ENCODE data around the gene ROS1. TPM values are rescaled to one million over a fixed set of nuclear protein-coding genes. Genes with fewer than 3 reads are reported as not detected.

ROS1 gene
- total and polyA plus RNA-seq, 2 donors (not counting 1 experiment from before 2014, with no cell fraction given): not detected

DNA sequence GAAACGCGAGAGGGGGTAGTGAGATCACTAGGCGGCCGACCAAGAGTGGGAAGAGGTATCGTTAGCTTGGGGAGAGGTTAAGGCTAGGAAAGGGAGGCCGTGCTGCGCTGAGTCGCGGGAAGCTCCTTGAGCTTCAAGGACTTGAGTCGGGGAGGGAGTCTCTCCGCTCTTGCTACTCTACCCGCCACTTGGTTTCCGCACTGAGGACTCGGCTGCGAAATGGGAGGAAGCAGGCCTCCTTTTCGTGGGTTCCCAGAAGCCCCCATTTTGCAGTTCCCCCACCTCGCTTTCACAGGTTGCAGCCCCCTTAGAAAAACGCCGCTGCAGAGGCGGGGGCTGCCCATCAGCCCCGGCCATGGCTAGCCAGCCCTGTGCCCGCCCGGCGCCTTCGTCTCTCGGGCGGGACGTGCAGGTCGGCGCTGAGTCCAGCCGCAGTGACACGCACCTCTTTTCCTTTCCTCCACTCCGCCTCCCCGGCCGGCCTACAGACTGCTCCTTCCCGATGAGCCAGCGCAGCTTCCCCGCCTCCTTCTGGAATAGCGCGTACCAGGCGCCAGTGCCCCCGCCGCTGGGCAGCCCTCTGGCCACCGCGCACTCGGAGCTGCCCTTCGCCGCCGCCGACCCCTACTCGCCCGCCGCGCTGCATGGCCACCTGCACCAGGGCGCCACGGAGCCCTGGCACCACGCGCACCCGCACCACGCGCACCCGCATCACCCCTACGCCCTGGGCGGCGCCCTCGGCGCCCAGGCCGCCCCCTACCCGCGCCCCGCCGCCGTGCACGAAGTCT is 155.5 kb downstream of the ROS1 start:
- peaks cover 0 to 47% (median 37%) of the 10 kb centered on the region in 4 experiments for H3K27me3 ChIP-seq (replicated peaks in 1 of 4; ENCODE audit: control extremely low read depth in 1 of 4, control insufficient read depth in 3 of 4, insufficient read depth in 4 of 4, low read length in 3 of 4)

DNA sequence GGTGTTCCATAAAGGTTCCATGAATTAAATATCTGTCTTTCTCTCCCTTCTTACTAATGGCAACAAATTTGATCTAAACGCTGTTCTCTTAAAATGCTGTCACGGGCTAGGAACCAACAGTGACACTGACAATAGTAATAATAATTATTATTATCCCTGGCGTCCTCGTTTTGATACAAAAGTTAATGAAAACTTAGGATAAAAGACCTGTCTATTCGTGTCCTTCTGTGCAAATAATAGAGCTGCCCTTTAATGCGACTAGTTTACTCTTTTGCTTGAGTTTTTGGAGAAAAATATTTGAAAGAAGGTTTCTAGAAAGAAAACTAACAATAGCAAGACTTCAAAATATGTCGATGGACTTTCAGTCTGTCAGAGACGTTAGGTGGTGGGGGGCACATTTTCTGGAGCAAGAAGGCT is 156.1 kb downstream of the ROS1 start:
- peaks cover 81% of the 10 kb centered on the region for H3K27me3 Mint-ChIP-seq
- no peaks in the 10 kb centered on the region for H4K20me1 ChIP-seq (ENCODE audit: control insufficient read depth, insufficient read depth, low read length, poor library complexity, severe bottlenecking)
- peaks cover 9 to 14% of the 10 kb centered on the region in 2 donors for H3K4me1 ChIP-seq (ENCODE audit: control insufficient read depth in 2 of 2, insufficient read depth in 2 of 2, low read length in 2 of 2)
- ChIA-PET CTCF (no interaction called here), POLR2A (no interaction called here)
- H3K4me1 Mint-ChIP-seq: peaks cover 10% of the 10 kb centered on the region
- no peak overlapping the region for H3K27ac ChIP-seq (ENCODE audit: low read length in 2 of 2)
- intact Hi-C loops (cut with micrococcal nuclease): no loop called here
- TF ChIP-seq, protein P1, sequence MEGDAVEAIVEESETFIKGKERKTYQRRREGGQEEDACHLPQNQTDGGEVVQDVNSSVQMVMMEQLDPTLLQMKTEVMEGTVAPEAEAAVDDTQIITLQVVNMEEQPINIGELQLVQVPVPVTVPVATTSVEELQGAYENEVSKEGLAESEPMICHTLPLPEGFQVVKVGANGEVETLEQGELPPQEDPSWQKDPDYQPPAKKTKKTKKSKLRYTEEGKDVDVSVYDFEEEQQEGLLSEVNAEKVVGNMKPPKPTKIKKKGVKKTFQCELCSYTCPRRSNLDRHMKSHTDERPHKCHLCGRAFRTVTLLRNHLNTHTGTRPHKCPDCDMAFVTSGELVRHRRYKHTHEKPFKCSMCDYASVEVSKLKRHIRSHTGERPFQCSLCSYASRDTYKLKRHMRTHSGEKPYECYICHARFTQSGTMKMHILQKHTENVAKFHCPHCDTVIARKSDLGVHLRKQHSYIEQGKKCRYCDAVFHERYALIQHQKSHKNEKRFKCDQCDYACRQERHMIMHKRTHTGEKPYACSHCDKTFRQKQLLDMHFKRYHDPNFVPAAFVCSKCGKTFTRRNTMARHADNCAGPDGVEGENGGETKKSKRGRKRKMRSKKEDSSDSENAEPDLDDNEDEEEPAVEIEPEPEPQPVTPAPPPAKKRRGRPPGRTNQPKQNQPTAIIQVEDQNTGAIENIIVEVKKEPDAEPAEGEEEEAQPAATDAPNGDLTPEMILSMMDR (IDR thresholded peaks at IDR 0.05): no peak
- H3K4me3 Mint-ChIP-seq: no peak overlapping the region
- H2AFZ ChIP-seq (ENCODE audit: insufficient read depth, low read depth, low read length, poor library complexity, severe bottlenecking): no peak overlapping the region
- no peak overlapping the region for H3K4me2 ChIP-seq (replicated peaks; ENCODE audit: low read depth, low read length, poor library complexity, severe bottlenecking)
- H3K36me3 ChIP-seq (replicated peaks in 1 of 2; ENCODE audit: control extremely low read depth in 1 of 2, control insufficient read depth in 1 of 2, extremely low read depth in 1 of 2, insufficient read depth in 2 of 2, low read length in 1 of 2): no peaks in the 10 kb centered on the region
- no peak overlapping the region for H3K4me3 ChIP-seq (ENCODE audit: control extremely low read depth in 1 of 5, extremely low read depth in 1 of 5, insufficient read depth in 1 of 5, low read depth in 2 of 5, low read length in 4 of 5)
- 13% methylated on average over 4 of the region's 8 CpGs for WGBS (ENCODE audit: insufficient coverage)
- no peak for DNase-seq
- H3K79me2 ChIP-seq (ENCODE audit: control insufficient read depth, insufficient read depth, low read length): no peaks in the 10 kb centered on the region
- no peak overlapping the region for H3K9ac ChIP-seq (ENCODE audit: low read length)
- H3K27me3 ChIP-seq (replicated peaks in 1 of 4; ENCODE audit: control extremely low read depth in 1 of 4, control insufficient read depth in 3 of 4, insufficient read depth in 4 of 4, low read length in 3 of 4): peaks cover 0 to 53% (median 40%) of the 10 kb centered on the region in 4 experiments
- ATAC-seq (ENCODE audit: low read depth): no peak
- H3K27ac Mint-ChIP-seq: no peak overlapping the region
- H3K9me3 ChIP-seq (ENCODE audit: control extremely low read depth in 1 of 3, control insufficient read depth in 2 of 3, insufficient read depth in 1 of 3, low read length in 2 of 3): peaks cover 0 to 13% (median 0%) of the 10 kb centered on the region in 3 donors
- no peaks in the 10 kb centered on the region for H3K9me3 Mint-ChIP-seq (ENCODE audit: insufficient read depth)

More for the DNA sequence above, 155.5 kb downstream of the ROS1 start:
- no peak overlapping the region for H3K4me3 ChIP-seq (ENCODE audit: control extremely low read depth in 1 of 5, extremely low read depth in 1 of 5, insufficient read depth in 1 of 5, low read depth in 2 of 5, low read length in 4 of 5)
- no peak overlapping the region for H3K4me2 ChIP-seq (replicated peaks; ENCODE audit: low read depth, low read length, poor library complexity, severe bottlenecking)
- no peak for TF ChIP-seq EZH2 (IDR thresholded peaks at IDR 0.05; ENCODE audit: borderline replicate concordance, insufficient read depth, low read depth, low read length, poor library complexity, severe bottlenecking)
- TF ChIP-seq, protein P1 (IDR thresholded peaks at IDR 0.05): no peak
- Mint-ChIP-seq H3K27me3 (peaks cover 81% of the 10 kb centered on the region), H3K9me3 (ENCODE audit: insufficient read depth) (no peaks in the 10 kb centered on the region), H3K27ac (no peak overlapping the region), H3K4me1 (peaks cover 5% of the 10 kb centered on the region), H3K4me3 (no peak overlapping the region)
- no peaks in the 10 kb centered on the region for H3K36me3 ChIP-seq (replicated peaks in 1 of 2; ENCODE audit: control extremely low read depth in 1 of 2, control insufficient read depth in 1 of 2, extremely low read depth in 1 of 2, insufficient read depth in 2 of 2, low read length in 1 of 2)
- 6% methylated on average over 74 of the region's 74 CpGs for WGBS (ENCODE audit: insufficient coverage)
- no peaks in the 10 kb centered on the region for H3K79me2 ChIP-seq (ENCODE audit: control insufficient read depth, insufficient read depth, low read length)
- H2AFZ ChIP-seq (ENCODE audit: insufficient read depth, low read depth, low read length, poor library complexity, severe bottlenecking): no peak overlapping the region
- ATAC-seq (ENCODE audit: low read depth): no peak
- H3K9me3 ChIP-seq (ENCODE audit: control extremely low read depth in 1 of 3, control insufficient read depth in 2 of 3, insufficient read depth in 1 of 3, low read length in 2 of 3): peaks cover 0 to 9% (median 0%) of the 10 kb centered on the region in 3 donors
- ChIA-PET POLR2A (no interaction called here), CTCF (no interaction called here)
- no peak overlapping the region for H3K9ac ChIP-seq (ENCODE audit: low read length)
- H4K20me1 ChIP-seq (ENCODE audit: control insufficient read depth, insufficient read depth, low read length, poor library complexity, severe bottlenecking): no peaks in the 10 kb centered on the region
- no peak overlapping the region for H3K27ac ChIP-seq (ENCODE audit: low read length in 2 of 2)
- intact Hi-C loops (cut with micrococcal nuclease): no loop called here
- H3K4me1 ChIP-seq (ENCODE audit: control insufficient read depth in 2 of 2, insufficient read depth in 2 of 2, low read length in 2 of 2): peaks cover 5 to 9% of the 10 kb centered on the region in 2 donors
- peak; percentile 8 for DNase-seq

Measured in B cell (primary cell).